GM12875 (cell line): ENCODE data around the gene RBM20.

Source experiments
- H3K4me3 ChIP-seq: one replicate; pipeline ENCODE4 v1.5.1; 2011; ENCODE audit warnings: low read depth, low read length, control low read depth
- CTCF ChIP-seq: IDR thresholded peaks from 2 replicates; pipeline ENCODE4 v1.5.1; 2011; ENCODE audit warnings: low read depth, mild to moderate bottlenecking, control low read depth, inconsistent platforms, low read length, moderate library complexity, borderline replicate concordance; ENCODE audit not compliant: insufficient read depth

RBM20 gene

GRCh38 chr10:110643653-110644597, at the start of gene RBM20:
Gene RBM20, plus strand, starts transcription at chr10:110644336. Its CDS starts 119 bp downstream, at chr10:110644455.
- TF ChIP-seq CTCF = no peak
- H3K4me3 ChIP-seq = peak within 1 kb of the TSS; percentile 52

- no peak overlapping the region for H3K4me3 ChIP-seq
- TF ChIP-seq CTCF = no peak
Measured at GRCh38 chr10:110597476-110597875, 46.7 kb upstream of the RBM20 start.

- H3K4me3 ChIP-seq = no peak overlapping the region
- peak; percentile 46; the same call in 1 of the 2 replicates for TF ChIP-seq CTCF
Measured at GRCh38 chr10:110600487-110601101, 43.5 kb upstream of the RBM20 start.

GRCh38 chr10:110601581-110601980, 42.6 kb upstream of the RBM20 start:
- H3K4me3 ChIP-seq = no peak overlapping the region
- TF ChIP-seq CTCF = no peak

GRCh38 chr10:110608087-110608486, 36.0 kb upstream of the RBM20 start:
- TF ChIP-seq CTCF = no peak
- no peak overlapping the region for H3K4me3 ChIP-seq

GRCh38 chr10:110609605-110610004, 34.5 kb upstream of the RBM20 start:
- no peak for TF ChIP-seq CTCF
- no peak overlapping the region for H3K4me3 ChIP-seq
